22Rv1 (cell line): ENCODE results near the gene CUL7.

Experiments
- H3K27ac ChIP-seq: fragments of 450-650 bp; 2 replicates; pipeline ENCODE4 v1.5.1; 2017
- ZFX ChIP-seq: fragments of 450-650 bp; IDR thresholded peaks from 2 replicates; pipeline ENCODE4 v1.6.1; 2017; ENCODE audit warnings: antibody characterized with exemption, borderline replicate concordance
- TF ChIP-seq, protein P1 (sequence below): fragments of 450-650 bp; IDR thresholded peaks from 2 replicates; pipeline ENCODE4 v1.5.1; 2017; ENCODE audit warnings: mild to moderate bottlenecking

The CUL7 gene

DNA sequence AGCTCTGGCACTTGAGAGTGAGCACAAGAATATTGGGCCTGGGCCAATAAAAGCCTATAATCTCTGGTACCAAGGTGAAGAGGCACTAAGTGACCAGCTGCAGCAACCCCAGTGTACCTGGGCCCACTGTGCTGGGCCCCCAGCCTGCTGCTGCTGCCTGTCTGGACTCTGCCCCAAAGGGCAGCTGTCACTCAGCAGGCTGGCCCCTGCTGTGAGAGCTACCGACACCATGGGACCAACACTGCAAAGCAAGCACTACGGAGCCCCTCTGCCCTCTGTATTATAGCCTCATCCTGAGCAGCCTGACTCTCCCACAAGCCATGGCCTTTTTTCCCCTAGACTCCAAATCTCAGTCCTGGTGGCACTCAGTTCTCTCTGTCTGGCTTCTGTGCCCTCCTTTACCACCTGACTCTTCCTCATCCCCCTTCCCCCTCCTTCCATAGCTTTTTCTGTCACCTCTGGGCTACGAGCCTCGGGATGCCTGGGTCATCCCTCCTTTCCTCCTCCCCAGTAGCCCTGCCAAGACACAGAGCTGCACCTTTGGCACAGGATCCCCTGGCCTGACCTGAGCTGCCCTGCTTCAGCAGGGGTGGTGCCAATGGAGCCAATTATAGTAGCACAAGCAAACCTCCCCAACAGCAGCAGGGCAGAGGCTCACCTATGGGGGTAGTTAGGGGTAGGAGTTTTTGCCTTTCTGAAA, 18.0 kb downstream of the CUL7 start:
- no peak overlapping the region for H3K27ac ChIP-seq
- no peak for TF ChIP-seq ZFX
- TF ChIP-seq, protein P1, sequence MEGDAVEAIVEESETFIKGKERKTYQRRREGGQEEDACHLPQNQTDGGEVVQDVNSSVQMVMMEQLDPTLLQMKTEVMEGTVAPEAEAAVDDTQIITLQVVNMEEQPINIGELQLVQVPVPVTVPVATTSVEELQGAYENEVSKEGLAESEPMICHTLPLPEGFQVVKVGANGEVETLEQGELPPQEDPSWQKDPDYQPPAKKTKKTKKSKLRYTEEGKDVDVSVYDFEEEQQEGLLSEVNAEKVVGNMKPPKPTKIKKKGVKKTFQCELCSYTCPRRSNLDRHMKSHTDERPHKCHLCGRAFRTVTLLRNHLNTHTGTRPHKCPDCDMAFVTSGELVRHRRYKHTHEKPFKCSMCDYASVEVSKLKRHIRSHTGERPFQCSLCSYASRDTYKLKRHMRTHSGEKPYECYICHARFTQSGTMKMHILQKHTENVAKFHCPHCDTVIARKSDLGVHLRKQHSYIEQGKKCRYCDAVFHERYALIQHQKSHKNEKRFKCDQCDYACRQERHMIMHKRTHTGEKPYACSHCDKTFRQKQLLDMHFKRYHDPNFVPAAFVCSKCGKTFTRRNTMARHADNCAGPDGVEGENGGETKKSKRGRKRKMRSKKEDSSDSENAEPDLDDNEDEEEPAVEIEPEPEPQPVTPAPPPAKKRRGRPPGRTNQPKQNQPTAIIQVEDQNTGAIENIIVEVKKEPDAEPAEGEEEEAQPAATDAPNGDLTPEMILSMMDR = no peak

DNA sequence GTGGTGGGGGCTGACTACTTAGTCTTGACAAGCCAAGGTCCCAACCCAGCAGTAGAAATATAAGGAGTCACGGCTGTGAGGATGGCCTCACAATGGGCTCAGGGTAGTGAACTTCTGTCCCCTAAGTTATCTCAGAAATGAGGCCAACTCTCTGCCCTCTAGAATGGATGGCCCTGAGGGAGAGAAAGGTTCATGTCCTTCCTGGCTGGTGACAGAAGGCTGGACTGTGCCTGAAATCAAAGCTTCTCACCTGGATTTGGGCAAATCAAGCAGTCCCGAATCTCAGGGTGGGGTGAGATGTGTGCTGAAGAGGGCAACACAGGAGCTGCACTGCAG, 19.5 kb downstream of the CUL7 start:
- no peak for TF ChIP-seq ZFX
- TF ChIP-seq, protein P1 = no peak

DNA sequence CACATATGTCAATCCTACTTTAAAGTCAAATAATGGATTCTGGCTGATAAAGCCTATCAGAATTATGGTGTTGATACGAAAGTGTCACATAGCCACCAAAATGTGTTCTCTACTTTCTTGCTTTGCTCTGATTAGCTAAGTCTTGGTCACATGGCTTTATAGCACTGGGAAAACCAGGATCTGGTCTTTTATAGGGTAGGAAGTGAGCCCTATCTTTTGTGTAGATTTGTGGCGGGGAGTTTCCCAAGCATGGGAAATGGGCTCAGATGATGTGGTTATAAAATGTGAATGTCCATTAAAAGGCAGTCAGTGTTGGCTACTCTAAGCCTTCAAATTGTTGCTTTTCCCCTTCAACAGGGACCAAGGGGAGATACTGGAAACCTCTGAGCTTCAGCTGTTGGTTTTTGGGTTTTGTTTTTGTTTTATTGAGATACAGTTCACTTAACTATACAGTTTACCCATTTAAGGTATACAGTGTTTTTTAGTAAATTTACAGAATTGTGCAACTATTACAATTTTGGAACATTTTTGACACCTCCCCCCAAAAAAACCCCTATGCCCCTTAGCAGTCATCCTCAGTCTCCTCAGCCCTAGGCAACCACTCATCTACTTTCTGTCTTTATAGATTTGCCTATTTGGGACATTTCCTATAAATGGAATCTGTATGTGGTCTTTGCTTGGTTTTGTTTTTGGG, 20.0 kb downstream of the CUL7 start:
- TF ChIP-seq, protein P1 = no peak
- no peak for TF ChIP-seq ZFX
- H3K27ac ChIP-seq = no peak overlapping the region

More for the DNA sequence above, 19.5 kb downstream of the CUL7 start:
- no peak overlapping the region for H3K27ac ChIP-seq

DNA sequence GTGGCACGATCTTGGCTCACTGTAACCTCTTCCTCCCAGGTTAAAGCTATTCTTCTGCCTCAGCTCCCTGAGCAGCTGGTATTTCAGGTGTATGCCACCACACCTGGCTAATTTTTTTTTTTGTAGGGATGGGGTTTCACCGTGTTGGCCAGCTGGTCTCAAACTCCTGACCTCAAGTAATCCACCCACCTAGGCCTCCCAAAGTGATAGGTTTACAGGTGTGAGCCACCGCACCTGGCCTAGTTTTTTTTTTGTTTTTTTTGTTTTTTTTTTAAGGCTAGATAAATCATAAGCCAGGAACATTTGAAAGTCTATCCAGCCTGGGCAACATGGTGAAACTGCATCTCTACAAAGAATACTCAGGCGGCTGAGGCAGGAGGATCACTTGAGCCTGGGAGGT, 21.3 kb downstream of the CUL7 start:
- 0 out of 2 replicates have a peak overlapping the region, but pooled peaks have one; percentile 12 for H3K27ac ChIP-seq
- TF ChIP-seq, protein P1 = no peak
- TF ChIP-seq ZFX = no peak

DNA sequence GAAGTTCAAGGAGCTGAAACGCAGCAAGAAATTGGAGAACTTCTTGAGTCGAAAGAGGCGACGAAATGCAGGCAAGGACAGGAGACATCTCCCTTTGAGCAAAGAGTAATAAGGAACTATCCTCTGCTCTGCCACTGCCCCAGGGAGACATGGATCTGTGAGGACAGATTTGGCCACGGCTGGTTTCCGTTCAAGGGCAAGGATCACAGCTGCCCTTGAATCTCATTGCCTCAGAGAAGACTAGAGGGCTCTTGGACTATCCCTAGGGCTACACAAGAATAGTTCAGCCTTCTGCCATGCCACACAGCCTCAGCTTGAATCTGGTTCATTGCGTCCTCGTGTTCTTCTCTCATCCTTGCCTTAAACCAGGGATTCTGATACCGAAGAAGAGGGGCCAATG, 24.5 kb downstream of the CUL7 start:
- no peak overlapping the region for H3K27ac ChIP-seq
- TF ChIP-seq, protein P1 = no peak
- no peak for TF ChIP-seq ZFX

DNA sequence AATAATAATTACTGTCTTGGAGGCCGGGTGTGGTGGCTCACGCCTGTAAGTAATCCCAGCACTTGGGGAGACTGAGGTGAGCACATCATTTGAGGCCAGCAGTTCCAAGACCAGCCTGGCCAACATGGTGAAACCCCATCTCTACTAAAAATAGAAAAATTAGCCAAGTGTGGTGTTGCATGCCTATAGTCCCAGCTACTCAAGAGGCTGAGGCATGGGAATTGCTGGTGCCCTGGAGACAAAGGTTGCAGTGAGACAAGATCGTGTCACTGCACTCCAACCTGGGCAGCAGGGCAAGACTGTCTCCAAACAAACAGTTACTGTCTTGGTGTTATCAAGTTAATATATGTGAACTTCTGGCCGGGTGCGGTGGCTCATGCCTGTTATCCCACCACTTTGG, 27.3 kb downstream of the CUL7 start:
- H3K27ac ChIP-seq = no peak overlapping the region
- no peak for TF ChIP-seq ZFX
- TF ChIP-seq, protein P1 = no peak

DNA sequence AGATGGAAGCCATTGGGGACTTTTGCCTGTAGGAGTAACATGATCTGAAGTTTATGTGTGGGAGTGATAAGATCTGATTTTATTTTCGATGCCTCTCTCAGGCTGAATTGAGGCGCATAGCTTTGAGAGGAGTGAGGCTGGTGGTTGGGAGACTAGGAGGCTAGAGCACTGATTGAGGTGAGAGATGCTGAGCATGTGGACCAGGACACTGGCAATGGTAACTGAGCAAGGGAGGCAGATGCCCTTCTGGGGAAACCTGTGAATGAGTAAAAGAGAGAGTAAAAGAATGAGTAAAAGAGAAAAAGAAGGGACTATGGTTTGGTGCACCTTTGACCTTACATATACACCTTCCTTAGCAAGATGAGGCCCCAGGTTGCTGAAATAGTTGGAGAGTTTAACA, 29.2 kb downstream of the CUL7 start:
- no peak for TF ChIP-seq ZFX
- TF ChIP-seq, protein P1 = no peak
- H3K27ac ChIP-seq = no peak overlapping the region
